Measurements from ENCODE around the gene CCDC141.

CCDC141 gene

DNA sequence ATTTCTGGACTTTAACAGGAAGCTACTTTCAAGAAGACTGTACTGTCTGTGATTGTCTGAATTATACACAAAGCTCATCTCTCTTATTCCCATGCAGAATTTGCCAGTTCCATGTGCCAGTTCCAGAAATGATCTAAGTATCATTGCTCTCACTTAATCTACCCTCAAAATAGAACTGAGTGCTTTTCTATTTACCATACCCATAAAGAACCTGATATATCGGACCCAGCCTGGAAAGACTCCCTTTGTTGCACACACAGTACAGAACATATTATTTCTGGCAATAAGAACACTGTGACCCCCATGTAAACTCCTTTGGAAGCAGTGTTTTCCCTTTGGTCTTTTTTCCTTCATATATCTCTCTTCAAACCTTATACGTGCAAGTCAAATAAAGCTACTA, 140.4 kb downstream of the CCDC141 start:
- H3K4me1 ChIP-seq (ENCODE audit: control insufficient read depth in 1 of 2, insufficient read depth in 1 of 2, low read depth in 1 of 2, low read length in 1 of 2) = peaks cover 0 to 11% of the 10 kb centered on the region in 2 experiments
- no peaks in the 10 kb centered on the region for H3K9me3 ChIP-seq
- H3K4me3 ChIP-seq (ENCODE audit: low read depth in 1 of 2, low read length in 1 of 2) = no peak overlapping the region
- TF ChIP-seq, protein P1, sequence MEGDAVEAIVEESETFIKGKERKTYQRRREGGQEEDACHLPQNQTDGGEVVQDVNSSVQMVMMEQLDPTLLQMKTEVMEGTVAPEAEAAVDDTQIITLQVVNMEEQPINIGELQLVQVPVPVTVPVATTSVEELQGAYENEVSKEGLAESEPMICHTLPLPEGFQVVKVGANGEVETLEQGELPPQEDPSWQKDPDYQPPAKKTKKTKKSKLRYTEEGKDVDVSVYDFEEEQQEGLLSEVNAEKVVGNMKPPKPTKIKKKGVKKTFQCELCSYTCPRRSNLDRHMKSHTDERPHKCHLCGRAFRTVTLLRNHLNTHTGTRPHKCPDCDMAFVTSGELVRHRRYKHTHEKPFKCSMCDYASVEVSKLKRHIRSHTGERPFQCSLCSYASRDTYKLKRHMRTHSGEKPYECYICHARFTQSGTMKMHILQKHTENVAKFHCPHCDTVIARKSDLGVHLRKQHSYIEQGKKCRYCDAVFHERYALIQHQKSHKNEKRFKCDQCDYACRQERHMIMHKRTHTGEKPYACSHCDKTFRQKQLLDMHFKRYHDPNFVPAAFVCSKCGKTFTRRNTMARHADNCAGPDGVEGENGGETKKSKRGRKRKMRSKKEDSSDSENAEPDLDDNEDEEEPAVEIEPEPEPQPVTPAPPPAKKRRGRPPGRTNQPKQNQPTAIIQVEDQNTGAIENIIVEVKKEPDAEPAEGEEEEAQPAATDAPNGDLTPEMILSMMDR (IDR thresholded peaks at IDR 0.05) = no peak
- no peaks in the 10 kb centered on the region for H3K36me3 ChIP-seq
- no peak overlapping the region for H3K27ac ChIP-seq
- H3K27me3 ChIP-seq = no peaks in the 10 kb centered on the region

DNA sequence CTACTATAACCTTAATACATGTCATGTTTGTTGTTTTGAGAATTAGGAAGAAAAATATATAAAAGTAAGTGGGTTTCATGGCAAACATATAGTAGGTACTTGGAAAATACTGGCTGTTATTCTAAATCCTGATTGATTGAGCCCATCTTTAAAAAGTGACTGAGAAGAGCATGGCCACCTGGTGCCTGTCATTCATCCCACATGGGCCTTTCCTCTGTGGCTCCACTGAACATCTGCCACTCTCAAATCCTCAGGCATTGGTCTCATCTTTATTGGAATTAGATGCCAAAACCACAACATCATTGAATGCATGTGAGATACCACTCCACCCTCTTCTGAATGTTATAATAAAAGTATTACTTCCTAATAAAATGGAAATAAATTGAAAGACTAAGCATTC, 141.1 kb downstream of the CCDC141 start:
- H3K27ac ChIP-seq = no peak overlapping the region
- no peaks in the 10 kb centered on the region for H3K9me3 ChIP-seq
- TF ChIP-seq, protein P1 (IDR thresholded peaks at IDR 0.05) = no peak
- H3K4me1 ChIP-seq (ENCODE audit: control insufficient read depth in 1 of 2, insufficient read depth in 1 of 2, low read depth in 1 of 2, low read length in 1 of 2) = peaks cover 0 to 11% of the 10 kb centered on the region in 2 experiments
- H3K36me3 ChIP-seq = no peaks in the 10 kb centered on the region
- no peaks in the 10 kb centered on the region for H3K27me3 ChIP-seq
- H3K4me3 ChIP-seq (ENCODE audit: low read depth in 1 of 2, low read length in 1 of 2) = no peak overlapping the region

GRCh38 chr2:178905261-178905660, 144.7 kb downstream of the CCDC141 start:
- TF ChIP-seq, protein P1 (IDR thresholded peaks at IDR 0.05) = no peak

DNA sequence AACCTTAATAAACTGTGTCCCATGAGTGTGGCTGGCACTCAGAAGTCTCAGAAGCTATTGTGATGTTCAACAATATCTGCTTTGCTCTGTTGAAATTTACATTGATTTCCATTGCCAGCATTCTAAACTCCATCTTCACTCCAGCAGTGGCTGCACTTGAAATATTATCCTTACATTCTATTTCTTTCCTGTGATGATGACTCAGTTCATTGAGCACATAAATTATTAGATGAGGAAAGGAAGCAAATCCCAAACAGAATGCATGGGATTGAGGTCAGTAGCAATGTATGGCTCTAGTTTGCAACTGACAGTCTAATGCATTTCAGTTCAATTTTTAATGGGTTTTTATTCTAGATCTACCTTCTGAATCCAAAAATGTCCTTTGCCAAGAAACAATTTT, 150.3 kb downstream of the CCDC141 start:
- no peak overlapping the region for H3K27ac ChIP-seq
- TF ChIP-seq, protein P1 (IDR thresholded peaks at IDR 0.05) = no peak
- H3K4me3 ChIP-seq (ENCODE audit: low read depth in 1 of 2, low read length in 1 of 2) = no peak overlapping the region

More at GRCh38 chr2:178905261-178905660, 144.7 kb downstream of the CCDC141 start:
- H3K4me3 ChIP-seq (ENCODE audit: low read depth in 1 of 2, low read length in 1 of 2) = no peak overlapping the region
- no peaks in the 10 kb centered on the region for H3K9me3 ChIP-seq
- H3K27ac ChIP-seq = no peak overlapping the region
- no peaks in the 10 kb centered on the region for H3K27me3 ChIP-seq
- no peaks in the 10 kb centered on the region for H3K36me3 ChIP-seq
- no peaks in the 10 kb centered on the region for H3K4me1 ChIP-seq (ENCODE audit: control insufficient read depth in 1 of 2, insufficient read depth in 1 of 2, low read depth in 1 of 2, low read length in 1 of 2)

GRCh38 chr2:178895872-178896271, 154.1 kb downstream of the CCDC141 start:
- Histone ChIP-seq H3K9me3 (no peaks in the 10 kb centered on the region), H3K36me3 (no peaks in the 10 kb centered on the region), H3K4me1 (ENCODE audit: control insufficient read depth in 1 of 2, insufficient read depth in 1 of 2, low read depth in 1 of 2, low read length in 1 of 2) (no peaks in the 10 kb centered on the region), H3K4me3 (ENCODE audit: low read depth in 1 of 2, low read length in 1 of 2) (no peak overlapping the region), H3K27ac (no peak overlapping the region), H3K27me3 (no peaks in the 10 kb centered on the region)
- TF ChIP-seq, protein P1 (IDR thresholded peaks at IDR 0.05) = no peak

More for the DNA sequence above, 150.3 kb downstream of the CCDC141 start:
- Histone ChIP-seq H3K27me3 (no peaks in the 10 kb centered on the region), H3K4me1 (ENCODE audit: control insufficient read depth in 1 of 2, insufficient read depth in 1 of 2, low read depth in 1 of 2, low read length in 1 of 2) (no peaks in the 10 kb centered on the region), H3K9me3 (no peaks in the 10 kb centered on the region), H3K36me3 (no peaks in the 10 kb centered on the region)

- H3K27me3 ChIP-seq = no peaks in the 10 kb centered on the region
- no peaks in the 10 kb centered on the region for H3K4me1 ChIP-seq (ENCODE audit: control insufficient read depth in 1 of 2, insufficient read depth in 1 of 2, low read depth in 1 of 2, low read length in 1 of 2)
- TF ChIP-seq, protein P1 (IDR thresholded peaks at IDR 0.05) = no peak
- H3K9me3 ChIP-seq = no peaks in the 10 kb centered on the region
- H3K27ac ChIP-seq = no peak overlapping the region
- no peak overlapping the region for H3K4me3 ChIP-seq (ENCODE audit: low read depth in 1 of 2, low read length in 1 of 2)
- H3K36me3 ChIP-seq = no peaks in the 10 kb centered on the region
Observed at GRCh38 chr2:178895171-178895570, 154.8 kb downstream of the CCDC141 start.
